HG02610 (cell line): Measurements from ENCODE around the gene CLPTM1L.
A peak's percentile ranks its signal among the peaks of the same experiment; 100 is the strongest.

Source experiments
- ATAC-seq: cut with Tn5 transposase; IDR thresholded peaks from one replicate; pipeline ENCODE4 v1.9.1; 2021; ENCODE audit warnings: mild to moderate bottlenecking, moderate library complexity; ENCODE audit not compliant: unreplicated experiment

CLPTM1L gene

GRCh38 chr5:1317921-1318565 is 26.9 kb downstream of the CLPTM1L start:
- no peak for ATAC-seq

DNA sequence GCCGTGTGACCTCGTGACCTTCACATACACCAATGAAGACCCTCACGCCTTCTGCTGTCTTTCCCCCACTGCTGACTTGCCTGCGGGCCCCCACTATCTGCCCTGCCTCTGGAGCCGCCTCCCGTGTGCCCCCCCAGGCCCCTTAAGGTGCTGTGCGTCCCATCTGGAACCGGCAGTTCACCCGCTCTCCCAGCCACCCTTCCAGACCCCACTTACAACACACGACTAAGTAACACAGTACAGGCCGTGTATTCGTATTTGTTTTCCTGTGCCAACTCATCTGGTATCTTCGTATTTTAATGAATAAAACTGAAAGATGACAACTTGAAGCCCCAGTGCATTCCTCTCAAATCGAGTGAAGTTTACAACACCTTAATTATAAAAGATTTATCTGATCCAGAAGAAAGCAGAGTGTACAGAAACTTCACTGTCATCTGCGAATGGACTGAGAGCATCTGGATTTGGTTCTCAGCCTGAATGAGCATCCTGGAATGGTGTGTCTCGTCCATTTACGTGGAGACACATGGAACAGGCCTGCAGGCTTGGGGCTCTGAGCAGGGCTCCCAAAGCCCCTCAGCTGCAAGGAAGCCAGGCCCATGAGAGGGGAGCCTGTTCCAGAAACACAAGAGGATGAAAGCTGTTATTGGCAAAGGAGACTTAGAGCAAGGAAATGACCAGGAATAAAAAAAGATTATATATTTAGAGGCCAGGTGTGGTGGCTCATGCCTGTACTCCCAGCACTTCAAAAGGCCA is 28.1 kb downstream of the CLPTM1L start:
- no peak for ATAC-seq

DNA sequence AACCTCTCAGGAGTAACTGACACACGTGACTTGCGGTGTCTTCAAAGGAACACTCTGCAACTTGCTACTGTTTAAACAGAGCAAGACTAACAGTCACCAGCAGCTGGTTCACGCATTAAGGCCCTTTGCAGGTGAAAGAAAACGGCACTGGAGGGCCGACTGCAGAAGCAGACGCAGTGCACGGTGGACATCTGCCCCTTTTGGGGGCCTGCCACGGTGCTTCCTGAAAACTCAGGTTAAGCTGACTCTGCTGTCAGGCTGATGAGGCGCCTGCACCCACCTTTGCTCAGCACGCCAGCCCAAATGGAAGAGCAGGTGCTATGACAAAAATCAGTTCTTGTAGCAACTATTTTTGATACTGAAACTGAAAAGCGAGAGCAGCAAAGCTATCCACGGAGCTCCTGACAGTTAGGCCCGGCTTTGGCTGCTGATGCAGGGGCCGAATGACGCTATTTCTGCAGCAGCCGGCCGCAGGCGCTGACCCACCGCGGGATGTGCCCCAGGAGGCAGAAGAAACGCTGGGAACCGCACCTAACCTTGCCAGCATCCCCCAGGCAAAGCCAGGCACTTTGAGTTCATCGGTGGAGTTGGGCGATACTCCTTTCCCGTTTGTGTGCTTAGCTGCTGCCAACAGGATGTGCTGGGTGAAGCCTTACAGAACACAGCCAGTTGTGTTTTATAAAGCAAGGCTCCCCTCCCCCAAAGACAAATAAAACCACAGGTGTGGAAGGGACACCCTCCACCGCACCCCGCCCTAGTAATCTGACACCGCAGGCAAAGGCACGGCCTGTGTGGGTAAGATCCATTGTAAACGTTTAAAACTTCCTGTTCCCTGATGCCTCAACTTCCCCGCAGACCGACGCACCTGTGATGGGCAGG is 29.0 kb downstream of the CLPTM1L start:
- ATAC-seq = peak; percentile 59

GRCh38 chr5:1315018-1315708 is 29.7 kb downstream of the CLPTM1L start:
- no peak for ATAC-seq

GRCh38 chr5:1314564-1314982 is 30.3 kb downstream of the CLPTM1L start:
- ATAC-seq = no peak

DNA sequence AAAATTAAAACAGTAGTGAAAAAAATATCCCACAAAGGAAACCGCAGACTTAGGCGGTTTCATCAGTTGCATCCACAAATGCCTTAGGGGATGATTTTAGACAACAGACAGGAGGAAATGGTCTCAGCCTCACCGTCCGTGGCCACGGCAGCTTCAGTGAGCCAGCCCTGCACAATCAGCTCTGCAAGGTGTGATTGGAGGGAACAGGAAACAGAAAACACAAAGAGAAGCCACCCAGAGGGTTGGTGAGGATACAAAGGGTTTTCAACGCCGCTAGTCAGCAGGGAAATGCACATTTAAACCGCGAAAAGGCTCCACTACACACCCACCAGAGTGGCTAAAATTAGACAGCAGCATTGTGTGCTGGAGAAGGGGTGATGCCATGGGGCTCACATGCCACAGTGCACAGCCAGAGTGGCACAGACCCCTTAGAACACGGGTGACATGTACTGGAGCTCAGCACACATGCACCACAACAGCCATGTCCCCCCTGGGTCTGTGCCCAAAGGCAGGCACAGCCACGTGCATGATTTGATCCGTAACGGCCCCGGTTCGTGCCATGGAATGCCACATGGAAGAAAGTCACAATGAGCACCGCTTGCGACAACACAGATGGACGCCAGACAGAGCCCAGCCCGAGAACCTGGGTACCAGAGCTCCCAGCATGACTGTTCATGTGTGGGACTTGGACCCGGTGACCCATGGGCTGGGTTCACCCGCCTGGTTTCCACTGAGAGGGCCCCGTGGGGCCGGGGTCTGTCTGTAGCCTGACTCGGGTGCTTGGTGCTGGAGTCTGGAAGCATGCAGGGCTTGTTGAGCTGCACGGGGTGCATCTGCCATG is 31.7 kb downstream of the CLPTM1L start:
- peak; percentile 84 for ATAC-seq

DNA sequence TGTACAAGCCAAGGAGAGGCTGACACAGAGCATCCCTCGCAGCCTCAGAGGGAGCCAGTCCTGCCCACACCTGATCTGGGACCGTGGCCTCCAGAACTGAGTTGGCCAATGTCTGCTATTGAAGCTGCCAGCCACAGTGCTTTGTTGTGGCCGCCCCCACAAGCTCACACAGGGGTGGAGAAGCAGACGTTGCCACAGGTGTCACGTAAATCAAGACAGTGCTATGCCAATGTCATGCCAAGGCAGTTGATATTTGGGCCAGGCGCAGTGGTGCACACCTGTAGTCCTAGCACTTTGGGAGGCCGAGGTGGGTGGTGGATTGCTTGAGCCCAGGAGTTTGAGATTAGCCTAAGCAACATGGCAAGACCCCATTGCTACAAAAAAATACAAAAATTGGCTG is 32.7 kb downstream of the CLPTM1L start:
- ATAC-seq = no peak

DNA sequence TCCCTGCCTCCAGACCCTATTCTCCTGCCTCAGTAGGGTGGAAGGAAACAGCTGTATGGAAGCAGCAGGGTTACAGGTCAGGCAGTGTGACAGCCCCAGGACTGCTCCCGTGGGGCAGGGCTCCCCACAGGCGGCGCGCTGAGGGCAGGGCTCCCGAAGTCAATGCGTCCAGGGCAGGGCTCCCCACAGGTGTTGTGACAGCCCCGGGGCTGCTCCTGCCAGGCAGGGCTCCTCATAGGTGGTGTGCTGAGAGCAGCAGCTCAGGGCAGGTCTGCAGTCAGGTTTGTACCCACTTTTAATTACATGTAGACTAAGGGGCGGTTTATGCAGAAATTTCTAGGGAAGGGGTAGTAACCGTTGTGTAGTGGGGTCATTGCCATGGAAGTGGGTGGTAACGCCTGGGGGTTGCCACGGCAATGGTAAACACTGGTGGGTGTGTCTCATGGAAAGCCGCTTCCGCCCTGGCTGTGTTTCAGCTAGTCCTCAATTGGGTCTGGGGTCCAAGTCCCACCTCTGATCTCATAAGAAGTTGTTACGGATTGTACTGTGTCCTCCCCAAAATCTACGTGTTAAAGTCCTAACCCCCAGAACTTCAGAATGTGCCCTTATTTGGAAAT is 33.4 kb downstream of the CLPTM1L start:
- no peak for ATAC-seq

DNA sequence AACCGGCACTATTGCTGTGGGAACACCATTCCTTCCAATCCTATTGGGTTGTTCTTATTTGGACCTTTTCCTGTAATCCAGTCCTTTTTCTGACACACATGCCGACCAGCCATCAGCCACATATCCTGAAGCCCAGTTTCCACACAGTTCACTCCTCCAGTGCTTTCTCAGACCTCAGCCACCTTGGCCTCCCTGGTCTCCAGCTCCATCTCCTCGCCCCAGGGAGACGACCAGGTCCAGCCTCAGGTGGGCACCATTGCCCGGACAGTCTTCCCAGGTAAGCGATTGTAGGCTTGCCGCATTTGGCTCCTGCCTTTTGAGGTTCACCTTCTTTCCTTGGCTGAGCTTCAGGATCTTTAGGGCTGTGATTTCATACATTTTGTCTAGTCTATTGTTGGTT is 34.8 kb downstream of the CLPTM1L start:
- no peak for ATAC-seq

DNA sequence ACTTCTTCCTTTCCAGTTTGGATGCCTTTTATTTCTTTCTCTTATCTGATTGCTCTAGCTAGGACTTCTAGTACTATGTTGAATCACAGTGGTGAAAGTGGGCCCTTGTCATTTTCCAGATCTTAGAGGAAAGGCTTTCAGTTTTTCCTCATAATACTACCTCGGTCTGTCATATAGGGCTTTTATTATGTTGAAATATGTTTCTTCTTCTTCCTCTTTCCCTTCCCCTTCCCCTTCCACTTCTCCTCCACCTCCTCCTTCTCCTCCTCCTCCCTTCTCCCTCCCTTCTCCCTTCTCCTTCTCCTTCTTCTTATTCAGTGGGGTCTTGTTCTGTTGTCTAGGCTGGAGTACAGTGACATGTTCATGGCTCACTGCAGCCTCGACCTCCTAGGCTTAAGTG is 40.9 kb downstream of the CLPTM1L start:
- ATAC-seq = no peak

DNA sequence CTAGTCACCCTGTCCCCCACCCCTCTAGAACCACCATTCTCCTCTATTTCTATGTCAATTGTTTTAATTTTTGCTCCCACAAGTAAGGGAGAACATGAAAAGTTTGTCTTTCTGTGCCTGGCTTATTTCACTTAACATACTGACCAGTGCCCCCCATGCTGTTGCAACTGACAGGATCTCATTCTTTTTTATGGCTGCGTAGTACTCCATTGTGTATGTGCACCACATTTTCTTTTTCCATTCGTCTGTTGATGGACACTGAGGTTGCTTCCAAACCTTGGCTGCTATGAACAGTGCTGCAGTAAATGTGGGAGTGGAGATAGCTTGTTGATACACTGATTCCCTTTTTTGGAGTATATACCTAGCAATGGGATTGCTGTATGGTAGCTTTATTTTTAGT is 42.6 kb downstream of the CLPTM1L start:
- ATAC-seq = no peak

GRCh38 chr5:1300581-1301083 is 44.3 kb downstream of the CLPTM1L start:
- ATAC-seq = no peak

GRCh38 chr5:1299961-1300360 is 44.9 kb downstream of the CLPTM1L start:
- ATAC-seq = no peak

DNA sequence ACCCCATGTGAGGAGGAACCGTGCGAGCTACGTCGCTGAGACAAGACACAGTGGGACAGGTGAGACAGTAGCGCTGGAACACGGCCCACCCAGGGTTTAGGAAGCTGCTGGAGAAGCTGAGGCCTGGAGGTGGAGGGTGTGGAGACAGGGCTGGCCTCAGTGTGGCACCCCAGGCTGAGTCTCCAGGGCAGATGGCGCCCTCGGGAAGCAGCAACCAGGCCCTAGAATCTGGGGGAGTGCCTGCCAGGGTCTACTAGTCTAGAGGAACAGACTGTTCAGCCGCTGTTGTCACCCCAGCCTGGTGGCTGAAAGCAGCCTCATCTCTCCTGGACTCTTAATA is 45.4 kb downstream of the CLPTM1L start:
- no peak for ATAC-seq

- no peak for ATAC-seq
These were observed 46.0 kb downstream of the CLPTM1L start for GRCh38 chr5:1298723-1299510.

DNA sequence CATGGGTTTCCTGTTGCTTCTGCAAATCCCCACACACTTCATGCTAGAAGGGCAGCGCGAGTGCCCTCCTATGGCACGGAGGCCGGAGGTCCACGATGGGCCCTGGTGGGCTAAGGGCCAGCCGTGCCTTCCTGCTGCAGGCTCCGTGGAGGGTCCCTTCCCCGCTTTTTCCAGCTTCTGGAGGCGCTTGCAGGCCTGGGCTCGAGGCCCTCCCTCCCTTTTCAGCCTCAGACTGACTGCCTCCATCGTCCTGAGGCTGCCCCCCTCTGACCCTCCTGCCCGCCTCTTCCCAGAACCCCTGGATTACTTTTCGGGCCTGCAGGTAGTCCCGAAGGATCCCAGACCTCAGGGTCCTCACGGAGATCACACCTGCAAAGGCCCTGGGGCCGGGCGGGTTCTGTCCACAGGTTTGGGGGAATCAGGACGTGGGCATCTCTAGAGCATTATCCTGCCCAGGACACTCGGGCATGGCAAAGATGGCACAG is 46.8 kb downstream of the CLPTM1L start:
- ATAC-seq = no peak

DNA sequence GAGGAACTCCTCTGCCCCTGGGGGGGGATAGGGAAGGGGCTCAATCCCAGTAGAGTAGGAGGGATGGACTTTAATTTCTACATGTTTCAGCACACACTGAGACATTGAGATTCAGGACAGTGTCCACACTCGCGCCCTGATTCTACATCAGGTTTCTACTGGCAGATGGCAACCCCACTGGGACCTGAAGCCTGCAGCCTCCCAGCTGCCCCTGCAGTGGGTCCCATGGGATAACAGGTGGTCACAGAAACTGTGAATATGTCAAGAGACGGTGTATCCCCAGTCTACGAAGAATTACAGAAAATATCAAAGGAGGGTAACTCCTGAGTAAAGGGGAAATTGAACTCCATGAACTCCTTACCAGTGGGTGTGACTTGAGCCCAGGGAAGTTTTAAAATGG is 47.7 kb downstream of the CLPTM1L start:
- no peak for ATAC-seq

DNA sequence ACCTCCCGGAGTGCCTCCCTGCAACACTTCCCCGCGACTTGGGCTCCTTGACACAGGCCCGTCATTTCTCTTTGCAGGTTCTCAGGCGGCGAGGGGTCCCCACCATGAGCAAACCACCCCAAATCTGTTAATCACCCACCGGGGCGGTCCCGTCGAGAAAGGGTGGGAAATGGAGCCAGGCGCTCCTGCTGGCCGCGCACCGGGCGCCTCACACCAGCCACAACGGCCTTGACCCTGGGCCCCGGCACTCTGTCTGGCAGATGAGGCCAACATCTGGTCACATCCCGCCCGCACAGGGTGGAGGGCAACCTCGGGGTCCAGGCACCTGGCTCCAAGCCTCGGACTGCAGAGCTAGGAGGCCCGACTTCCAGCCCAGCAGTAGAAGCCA is 49.3 kb downstream of the CLPTM1L start:
- no peak for ATAC-seq
